ENCODE results near the gene GPR158.

The GPR158 gene

GRCh38 chr10:25530306-25530705, 355.5 kb downstream of the GPR158 start:
- H3K4me3 ChIP-seq (ENCODE audit: low read length): no peak overlapping the region
- H3K27me3 ChIP-seq (ENCODE audit: control insufficient read depth, insufficient read depth, low read length): no peaks in the 10 kb centered on the region
- H3K9ac ChIP-seq (ENCODE audit: low read length): no peak overlapping the region

GRCh38 chr10:25531457-25532061, 356.8 kb downstream of the GPR158 start:
- Histone ChIP-seq H3K4me3 (ENCODE audit: low read length) (no peak overlapping the region), H3K36me3 (ENCODE audit: control insufficient read depth, insufficient read depth, low read length) (no peaks in the 10 kb centered on the region), H3K27me3 (ENCODE audit: control insufficient read depth, insufficient read depth, low read length) (no peaks in the 10 kb centered on the region), H3K4me1 (ENCODE audit: control insufficient read depth, insufficient read depth, low read length) (no peaks in the 10 kb centered on the region), H3K9ac (ENCODE audit: low read length) (no peak overlapping the region), H3K9me3 (ENCODE audit: control insufficient read depth, low read length) (no peaks in the 10 kb centered on the region)

More at GRCh38 chr10:25530306-25530705, 355.5 kb downstream of the GPR158 start:
- Histone ChIP-seq H3K9me3 (ENCODE audit: control insufficient read depth, low read length) (no peaks in the 10 kb centered on the region), H3K36me3 (ENCODE audit: control insufficient read depth, insufficient read depth, low read length) (no peaks in the 10 kb centered on the region), H3K4me1 (ENCODE audit: control insufficient read depth, insufficient read depth, low read length) (no peaks in the 10 kb centered on the region)

GRCh38 chr10:25532213-25532612, 357.4 kb downstream of the GPR158 start:
- H3K4me1 ChIP-seq (ENCODE audit: control insufficient read depth, insufficient read depth, low read length): no peaks in the 10 kb centered on the region
- no peaks in the 10 kb centered on the region for H3K36me3 ChIP-seq (ENCODE audit: control insufficient read depth, insufficient read depth, low read length)
- H3K9ac ChIP-seq (ENCODE audit: low read length): no peak overlapping the region
- no peak overlapping the region for H3K4me3 ChIP-seq (ENCODE audit: low read length)
- H3K9me3 ChIP-seq (ENCODE audit: control insufficient read depth, low read length): no peaks in the 10 kb centered on the region
- no peaks in the 10 kb centered on the region for H3K27me3 ChIP-seq (ENCODE audit: control insufficient read depth, insufficient read depth, low read length)

- no peaks in the 10 kb centered on the region for H3K4me1 ChIP-seq (ENCODE audit: control insufficient read depth, insufficient read depth, low read length)
- H3K36me3 ChIP-seq (ENCODE audit: control insufficient read depth, insufficient read depth, low read length): no peaks in the 10 kb centered on the region
- no peak overlapping the region for H3K9ac ChIP-seq (ENCODE audit: low read length)
- H3K9me3 ChIP-seq (ENCODE audit: control insufficient read depth, low read length): no peaks in the 10 kb centered on the region
- H3K4me3 ChIP-seq (ENCODE audit: low read length): no peak overlapping the region
- H3K27me3 ChIP-seq (ENCODE audit: control insufficient read depth, insufficient read depth, low read length): no peaks in the 10 kb centered on the region
Measured at GRCh38 chr10:25536027-25536426, 361.2 kb downstream of the GPR158 start.

- no peaks in the 10 kb centered on the region for H3K27me3 ChIP-seq (ENCODE audit: control insufficient read depth, insufficient read depth, low read length)
- no peaks in the 10 kb centered on the region for H3K4me1 ChIP-seq (ENCODE audit: control insufficient read depth, insufficient read depth, low read length)
- no peaks in the 10 kb centered on the region for H3K36me3 ChIP-seq (ENCODE audit: control insufficient read depth, insufficient read depth, low read length)
- H3K9me3 ChIP-seq (ENCODE audit: control insufficient read depth, low read length): no peaks in the 10 kb centered on the region
- H3K9ac ChIP-seq (ENCODE audit: low read length): no peak overlapping the region
- H3K4me3 ChIP-seq (ENCODE audit: low read length): no peak overlapping the region
Measured at GRCh38 chr10:25547382-25547781, 372.6 kb downstream of the GPR158 start.

GRCh38 chr10:25552283-25552919, 377.6 kb downstream of the GPR158 start:
- no peaks in the 10 kb centered on the region for H3K36me3 ChIP-seq (ENCODE audit: control insufficient read depth, insufficient read depth, low read length)
- H3K27me3 ChIP-seq (ENCODE audit: control insufficient read depth, insufficient read depth, low read length): no peaks in the 10 kb centered on the region
- H3K4me1 ChIP-seq (ENCODE audit: control insufficient read depth, insufficient read depth, low read length): no peaks in the 10 kb centered on the region
- H3K9me3 ChIP-seq (ENCODE audit: control insufficient read depth, low read length): no peaks in the 10 kb centered on the region
- no peak overlapping the region for H3K4me3 ChIP-seq (ENCODE audit: low read length)
- no peak overlapping the region for H3K9ac ChIP-seq (ENCODE audit: low read length)

- no peaks in the 10 kb centered on the region for H3K9me3 ChIP-seq (ENCODE audit: control insufficient read depth, low read length)
- no peaks in the 10 kb centered on the region for H3K27me3 ChIP-seq (ENCODE audit: control insufficient read depth, insufficient read depth, low read length)
- H3K4me3 ChIP-seq (ENCODE audit: low read length): no peak overlapping the region
- H3K9ac ChIP-seq (ENCODE audit: low read length): no peak overlapping the region
- H3K36me3 ChIP-seq (ENCODE audit: control insufficient read depth, insufficient read depth, low read length): no peaks in the 10 kb centered on the region
- no peaks in the 10 kb centered on the region for H3K4me1 ChIP-seq (ENCODE audit: control insufficient read depth, insufficient read depth, low read length)
Measured at GRCh38 chr10:25555865-25556264, 381.1 kb downstream of the GPR158 start.

- H3K9me3 ChIP-seq (ENCODE audit: control insufficient read depth, low read length): no peaks in the 10 kb centered on the region
- H3K4me1 ChIP-seq (ENCODE audit: control insufficient read depth, insufficient read depth, low read length): no peaks in the 10 kb centered on the region
- H3K9ac ChIP-seq (ENCODE audit: low read length): no peak overlapping the region
- H3K36me3 ChIP-seq (ENCODE audit: control insufficient read depth, insufficient read depth, low read length): no peaks in the 10 kb centered on the region
- H3K27me3 ChIP-seq (ENCODE audit: control insufficient read depth, insufficient read depth, low read length): no peaks in the 10 kb centered on the region
- H3K4me3 ChIP-seq (ENCODE audit: low read length): no peak overlapping the region
Measured at GRCh38 chr10:25556457-25556856, 381.7 kb downstream of the GPR158 start.

- H3K9ac ChIP-seq (ENCODE audit: low read length): no peak overlapping the region
- no peaks in the 10 kb centered on the region for H3K9me3 ChIP-seq (ENCODE audit: control insufficient read depth, low read length)
- no peaks in the 10 kb centered on the region for H3K36me3 ChIP-seq (ENCODE audit: control insufficient read depth, insufficient read depth, low read length)
- no peaks in the 10 kb centered on the region for H3K27me3 ChIP-seq (ENCODE audit: control insufficient read depth, insufficient read depth, low read length)
- H3K4me1 ChIP-seq (ENCODE audit: control insufficient read depth, insufficient read depth, low read length): no peaks in the 10 kb centered on the region
- no peak overlapping the region for H3K4me3 ChIP-seq (ENCODE audit: low read length)
Measured at GRCh38 chr10:25557136-25557535, 382.3 kb downstream of the GPR158 start.

- Histone ChIP-seq H3K27me3 (ENCODE audit: control insufficient read depth, insufficient read depth, low read length) (no peaks in the 10 kb centered on the region), H3K4me3 (ENCODE audit: low read length) (no peak overlapping the region), H3K9me3 (ENCODE audit: control insufficient read depth, low read length) (no peaks in the 10 kb centered on the region), H3K9ac (ENCODE audit: low read length) (no peak overlapping the region), H3K36me3 (ENCODE audit: control insufficient read depth, insufficient read depth, low read length) (no peaks in the 10 kb centered on the region), H3K4me1 (ENCODE audit: control insufficient read depth, insufficient read depth, low read length) (no peaks in the 10 kb centered on the region)
Measured at GRCh38 chr10:25561758-25562157, 387.0 kb downstream of the GPR158 start.

GRCh38 chr10:25562547-25562946, 387.7 kb downstream of the GPR158 start:
- H3K4me1 ChIP-seq (ENCODE audit: control insufficient read depth, insufficient read depth, low read length): no peaks in the 10 kb centered on the region
- H3K9me3 ChIP-seq (ENCODE audit: control insufficient read depth, low read length): no peaks in the 10 kb centered on the region
- no peaks in the 10 kb centered on the region for H3K27me3 ChIP-seq (ENCODE audit: control insufficient read depth, insufficient read depth, low read length)
- H3K9ac ChIP-seq (ENCODE audit: low read length): no peak overlapping the region
- H3K36me3 ChIP-seq (ENCODE audit: control insufficient read depth, insufficient read depth, low read length): no peaks in the 10 kb centered on the region
- H3K4me3 ChIP-seq (ENCODE audit: low read length): no peak overlapping the region

- Histone ChIP-seq H3K9ac (ENCODE audit: low read length) (no peak overlapping the region), H3K9me3 (ENCODE audit: control insufficient read depth, low read length) (no peaks in the 10 kb centered on the region), H3K27me3 (ENCODE audit: control insufficient read depth, insufficient read depth, low read length) (no peaks in the 10 kb centered on the region), H3K36me3 (ENCODE audit: control insufficient read depth, insufficient read depth, low read length) (no peaks in the 10 kb centered on the region), H3K4me3 (ENCODE audit: low read length) (no peak overlapping the region), H3K4me1 (ENCODE audit: control insufficient read depth, insufficient read depth, low read length) (no peaks in the 10 kb centered on the region)
Measured at GRCh38 chr10:25564351-25564750, 389.6 kb downstream of the GPR158 start.

All from mucosa of stomach (tissue), 1 donor.